Caco-2 (cell line): Measurements from ENCODE around the gene SLC9A4. TPM values are rescaled to one million over a fixed set of nuclear protein-coding genes. Genes with fewer than 3 reads are reported as not detected.

Source experiments
- BruUV-seq: library from RNA; stranded (reverse); fragments of 400-500 nt; replicated peaks from 2 replicates; lab custom pipeline; 2021; lab: Mats Ljungman, UMichigan
- CTCF ChIA-PET: fragments of 300-600 bp; sonication (Branson Sonifier 250); formaldehyde crosslinking; loops from one replicate; lab custom pipeline; 2022; ENCODE audit warnings: antibody characterized with exemption; lab: Charles Lee
- POLR2A ChIA-PET: fragments of 300-600 bp; sonication (Branson Sonifier 250); formaldehyde crosslinking; loops from one replicate; lab custom pipeline; 2022; ENCODE audit warnings: antibody characterized with exemption; lab: Charles Lee
- DNase-seq, 2 experiments: peaks; one replicate each; pipeline versions ENCODE4 v3.0.0 to v3.0.0-alpha.2; 2020 to 2022
- H3K27me3 ChIP-seq: replicated peaks from 2 replicates; pipeline ENCODE4 v1.6.0; 2011; ENCODE audit warnings: low read length; ENCODE audit not compliant: control insufficient read depth, insufficient read depth
- H3K36me3 ChIP-seq: 2 replicates; pipeline ENCODE4 v1.5.1; 2011; ENCODE audit warnings: low read length; ENCODE audit not compliant: control insufficient read depth, insufficient read depth
- H3K4me1 ChIP-seq: fragments of 250-450 bp; sonication (Bioruptor Pico); 2 replicates; pipeline ENCODE4 v1.5.1; 2020; ENCODE audit warnings: mild to moderate bottlenecking
- H3K4me3 ChIP-seq: 2 replicates; pipeline ENCODE4 v1.5.1; 2011; ENCODE audit warnings: low read depth, mild to moderate bottlenecking, control low read depth, low read length
- H3K9me3 ChIP-seq: fragments of 250-450 bp; sonication (Bioruptor Pico); 2 replicates; pipeline ENCODE4 v1.5.1; 2020; ENCODE audit warnings: mild to moderate bottlenecking, moderate library complexity
- H3K27ac Mint-ChIP-seq: one replicate; pipeline ENCODE4 v1.8.0; 2022; ENCODE audit warnings: mixed read lengths; ENCODE audit not compliant: unreplicated experiment
- H3K27me3 Mint-ChIP-seq: one replicate; pipeline ENCODE4 v1.8.0; 2022; ENCODE audit warnings: mixed read lengths; ENCODE audit not compliant: insufficient read depth, unreplicated experiment
- H3K36me3 Mint-ChIP-seq: one replicate; pipeline ENCODE4 v1.8.0; 2022; ENCODE audit warnings: mild to moderate bottlenecking, mixed read lengths; ENCODE audit not compliant: insufficient read depth, unreplicated experiment
- H3K4me1 Mint-ChIP-seq: one replicate; pipeline ENCODE4 v1.8.0; 2022; ENCODE audit warnings: low read depth, mixed read lengths; ENCODE audit not compliant: unreplicated experiment
- H3K4me3 Mint-ChIP-seq: one replicate; pipeline ENCODE4 v1.8.0; 2022; ENCODE audit warnings: mild to moderate bottlenecking, moderate library complexity, mixed read lengths; ENCODE audit not compliant: unreplicated experiment
- H3K9me3 Mint-ChIP-seq: one replicate; pipeline ENCODE4 v1.8.0; 2022; ENCODE audit warnings: mixed read lengths; ENCODE audit not compliant: unreplicated experiment
- intact Hi-C: fragments of 100-400 bp; cut with micrococcal nuclease; formaldehyde crosslinking; loops from one replicate; pipeline ENCODE4 v1.10.0; 2022; ENCODE audit not compliant: unreplicated experiment
- total RNA-seq: library from RNA; stranded (reverse); gene quantifications from 2 replicates; pipeline ENCODE4 v1.2.3, GENCODE V29; 2022
- TF ChIP-seq, protein P1 (sequence below), 2 experiments: fragments of 200-600 bp in 1 of 2; IDR thresholded peaks; 1 replicate in 1 of 2; 2 replicates in 1 of 2; pipeline versions ENCODE4 v1.5.1 to v1.8.0; 2011 to 2022; ENCODE audit warnings: antibody characterized with exemption in 1 of 2, control low read depth in 1 of 2, inconsistent platforms in 1 of 2, low read depth in 1 of 2, low read length in 1 of 2, mild to moderate bottlenecking in 1 of 2, moderate library complexity in 1 of 2; ENCODE audit not compliant: insufficient read depth in 1 of 2, severe bottlenecking in 1 of 2, unreplicated experiment in 1 of 2

SLC9A4 gene
- total RNA-seq, 1 experiment from 2014 or later = 1.4 TPM

DNA sequence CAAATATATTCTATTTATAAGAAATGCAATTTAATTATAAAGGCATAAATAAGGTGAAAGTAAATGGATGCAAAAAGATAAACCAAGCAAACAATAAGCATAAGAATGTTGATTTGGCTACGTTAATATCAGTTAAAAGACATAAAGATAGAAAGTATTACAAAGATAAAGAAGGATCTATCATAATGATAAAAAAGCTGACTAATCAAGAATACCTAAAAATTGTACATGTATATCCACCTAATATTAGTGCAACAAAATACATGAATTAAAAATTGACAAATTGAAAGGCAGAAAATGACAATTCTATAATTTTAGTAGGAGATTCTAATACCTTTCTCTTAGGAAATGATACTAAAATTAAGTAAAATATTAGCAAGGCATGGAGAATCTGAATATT is 21.5 kb downstream of the SLC9A4 start:
- H3K27me3 ChIP-seq = no peaks in the 10 kb centered on the region
- ChIA-PET POLR2A (no interaction called here), CTCF (no interaction called here)
- TF ChIP-seq, protein P1, sequence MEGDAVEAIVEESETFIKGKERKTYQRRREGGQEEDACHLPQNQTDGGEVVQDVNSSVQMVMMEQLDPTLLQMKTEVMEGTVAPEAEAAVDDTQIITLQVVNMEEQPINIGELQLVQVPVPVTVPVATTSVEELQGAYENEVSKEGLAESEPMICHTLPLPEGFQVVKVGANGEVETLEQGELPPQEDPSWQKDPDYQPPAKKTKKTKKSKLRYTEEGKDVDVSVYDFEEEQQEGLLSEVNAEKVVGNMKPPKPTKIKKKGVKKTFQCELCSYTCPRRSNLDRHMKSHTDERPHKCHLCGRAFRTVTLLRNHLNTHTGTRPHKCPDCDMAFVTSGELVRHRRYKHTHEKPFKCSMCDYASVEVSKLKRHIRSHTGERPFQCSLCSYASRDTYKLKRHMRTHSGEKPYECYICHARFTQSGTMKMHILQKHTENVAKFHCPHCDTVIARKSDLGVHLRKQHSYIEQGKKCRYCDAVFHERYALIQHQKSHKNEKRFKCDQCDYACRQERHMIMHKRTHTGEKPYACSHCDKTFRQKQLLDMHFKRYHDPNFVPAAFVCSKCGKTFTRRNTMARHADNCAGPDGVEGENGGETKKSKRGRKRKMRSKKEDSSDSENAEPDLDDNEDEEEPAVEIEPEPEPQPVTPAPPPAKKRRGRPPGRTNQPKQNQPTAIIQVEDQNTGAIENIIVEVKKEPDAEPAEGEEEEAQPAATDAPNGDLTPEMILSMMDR (IDR thresholded peaks at IDR 0.05; ENCODE audit: insufficient read depth in 1 of 2, low read depth in 1 of 2, low read length in 1 of 2, severe bottlenecking in 1 of 2, unreplicated experiment in 1 of 2) = no peak
- Mint-ChIP-seq H3K4me3 (no peak overlapping the region), H3K4me1 (peaks cover 9% of the 10 kb centered on the region), H3K27ac (no peak overlapping the region), H3K36me3 (no peaks in the 10 kb centered on the region), H3K27me3 (no peaks in the 10 kb centered on the region), H3K9me3 (peaks cover 34% of the 10 kb centered on the region)
- intact Hi-C loops = no loop called here
- no TSS peak for BruUV-seq
- H3K36me3 ChIP-seq = no peaks in the 10 kb centered on the region
- DNase-seq = no peak
- H3K4me1 ChIP-seq = peaks cover 8% of the 10 kb centered on the region; the same call in 1 of the 2 replicates
- H3K4me3 ChIP-seq = no peak overlapping the region
- no peaks in the 10 kb centered on the region for H3K9me3 ChIP-seq

DNA sequence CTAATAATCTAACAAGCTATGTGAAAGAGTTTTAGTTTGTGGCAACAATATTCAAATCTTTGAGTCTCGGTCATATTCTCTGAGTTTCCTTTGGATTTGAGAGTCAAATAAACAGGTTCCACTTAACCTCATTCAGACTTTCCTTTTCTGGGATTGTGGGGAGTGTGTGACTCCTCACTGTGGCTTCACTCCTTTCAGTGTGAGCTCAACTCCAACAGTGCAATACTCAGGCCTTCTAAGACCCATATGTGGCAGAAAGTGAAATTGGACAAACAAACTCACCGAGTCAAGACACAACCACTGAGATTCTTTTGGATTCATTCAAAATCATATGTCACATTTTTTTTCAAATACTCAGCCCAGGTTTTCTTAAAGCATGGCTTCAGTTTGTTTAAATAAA is 25.4 kb downstream of the SLC9A4 start:
- ChIA-PET CTCF (interaction anchor here (0.7 kb wide), 1 partner anchor 46 kb away, joined by 3 read pairs; no protein-coding TSS in a partner anchor), POLR2A (no interaction called here)
- Histone ChIP-seq H3K36me3 (no peaks in the 10 kb centered on the region), H3K4me3 (no peak overlapping the region), H3K4me1 (peaks cover 11% of the 10 kb centered on the region; the same call in 1 of the 2 replicates), H3K9me3 (no peaks in the 10 kb centered on the region), H3K27me3 (no peaks in the 10 kb centered on the region; the same call in 1 of the 2 replicates)
- intact Hi-C loops = no loop called here
- no peak overlapping the region for H3K27ac Mint-ChIP-seq
- no peaks in the 10 kb centered on the region for H3K36me3 Mint-ChIP-seq
- BruUV-seq = no TSS peak
- H3K4me3 Mint-ChIP-seq = no peak overlapping the region
- peaks cover 25% of the 10 kb centered on the region for H3K9me3 Mint-ChIP-seq
- TF ChIP-seq, protein P1 (IDR thresholded peaks at IDR 0.05; ENCODE audit: insufficient read depth in 1 of 2, low read depth in 1 of 2, low read length in 1 of 2, severe bottlenecking in 1 of 2, unreplicated experiment in 1 of 2) = no peak
- peaks cover 11% of the 10 kb centered on the region for H3K4me1 Mint-ChIP-seq
- no peaks in the 10 kb centered on the region for H3K27me3 Mint-ChIP-seq
- no peak for DNase-seq

DNA sequence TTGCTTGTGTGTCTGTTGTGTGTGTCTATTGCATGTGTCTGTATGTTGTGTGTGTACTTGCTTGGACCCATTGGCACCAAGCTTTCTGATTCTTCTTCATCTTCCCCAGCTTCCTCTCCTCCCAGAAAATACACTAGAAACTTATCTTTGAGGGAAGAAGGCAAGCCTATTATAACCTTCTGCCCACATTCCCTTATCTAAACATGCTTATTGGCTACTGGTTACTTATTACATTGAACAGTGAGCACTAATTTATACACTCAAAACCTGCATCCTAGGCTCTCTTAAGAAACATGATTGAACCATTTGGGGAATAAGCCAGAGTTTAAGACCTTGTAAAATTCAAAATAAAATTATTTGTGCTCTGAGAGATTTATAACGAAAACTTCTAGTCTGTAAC is 26.5 kb downstream of the SLC9A4 start:
- H3K27ac Mint-ChIP-seq = no peak overlapping the region
- ChIA-PET POLR2A (no interaction called here), CTCF (no interaction called here)
- intact Hi-C loops = no loop called here
- no peak for DNase-seq
- no peaks in the 10 kb centered on the region for H3K27me3 Mint-ChIP-seq
- H3K4me3 Mint-ChIP-seq = no peak overlapping the region
- no peaks in the 10 kb centered on the region for H3K36me3 Mint-ChIP-seq
- Histone ChIP-seq H3K4me3 (no peak overlapping the region), H3K27me3 (no peaks in the 10 kb centered on the region; the same call in 1 of the 2 replicates), H3K4me1 (peaks cover 11% of the 10 kb centered on the region; the same call in 1 of the 2 replicates), H3K9me3 (no peaks in the 10 kb centered on the region), H3K36me3 (no peaks in the 10 kb centered on the region)
- TF ChIP-seq, protein P1 (IDR thresholded peaks at IDR 0.05; ENCODE audit: insufficient read depth in 1 of 2, low read depth in 1 of 2, low read length in 1 of 2, severe bottlenecking in 1 of 2, unreplicated experiment in 1 of 2) = no peak
- BruUV-seq = no TSS peak
- H3K9me3 Mint-ChIP-seq = peaks cover 14% of the 10 kb centered on the region
- H3K4me1 Mint-ChIP-seq = peaks cover 11% of the 10 kb centered on the region
